GM12801 (cell line): ENCODE measurements around the gene COL5A3.

Experiments
- TF ChIP-seq, protein P1 (sequence below): IDR thresholded peaks from one replicate; pipeline ENCODE4 v1.5.1; 2011; ENCODE audit warnings: control low read depth; ENCODE audit not compliant: insufficient read length; ENCODE audit errors: extremely low read depth

The COL5A3 gene

DNA sequence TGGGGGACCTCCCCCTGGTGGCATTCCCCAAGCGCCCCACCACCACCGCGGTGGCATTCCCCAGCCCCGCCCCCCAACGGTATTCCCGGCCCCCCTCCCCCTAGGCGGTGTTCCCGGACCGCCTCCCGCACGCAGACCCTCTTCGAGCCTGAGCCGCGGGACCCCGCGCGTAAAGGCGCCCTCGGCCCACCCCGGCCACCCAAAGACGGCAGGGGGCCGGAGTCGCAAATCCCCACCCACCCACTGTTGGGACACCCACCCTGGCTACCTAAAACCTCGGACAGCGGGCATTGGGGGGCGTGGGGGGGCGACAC, 96.3 kb downstream of the COL5A3 start:
- TF ChIP-seq, protein P1, sequence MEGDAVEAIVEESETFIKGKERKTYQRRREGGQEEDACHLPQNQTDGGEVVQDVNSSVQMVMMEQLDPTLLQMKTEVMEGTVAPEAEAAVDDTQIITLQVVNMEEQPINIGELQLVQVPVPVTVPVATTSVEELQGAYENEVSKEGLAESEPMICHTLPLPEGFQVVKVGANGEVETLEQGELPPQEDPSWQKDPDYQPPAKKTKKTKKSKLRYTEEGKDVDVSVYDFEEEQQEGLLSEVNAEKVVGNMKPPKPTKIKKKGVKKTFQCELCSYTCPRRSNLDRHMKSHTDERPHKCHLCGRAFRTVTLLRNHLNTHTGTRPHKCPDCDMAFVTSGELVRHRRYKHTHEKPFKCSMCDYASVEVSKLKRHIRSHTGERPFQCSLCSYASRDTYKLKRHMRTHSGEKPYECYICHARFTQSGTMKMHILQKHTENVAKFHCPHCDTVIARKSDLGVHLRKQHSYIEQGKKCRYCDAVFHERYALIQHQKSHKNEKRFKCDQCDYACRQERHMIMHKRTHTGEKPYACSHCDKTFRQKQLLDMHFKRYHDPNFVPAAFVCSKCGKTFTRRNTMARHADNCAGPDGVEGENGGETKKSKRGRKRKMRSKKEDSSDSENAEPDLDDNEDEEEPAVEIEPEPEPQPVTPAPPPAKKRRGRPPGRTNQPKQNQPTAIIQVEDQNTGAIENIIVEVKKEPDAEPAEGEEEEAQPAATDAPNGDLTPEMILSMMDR, result no peak

DNA sequence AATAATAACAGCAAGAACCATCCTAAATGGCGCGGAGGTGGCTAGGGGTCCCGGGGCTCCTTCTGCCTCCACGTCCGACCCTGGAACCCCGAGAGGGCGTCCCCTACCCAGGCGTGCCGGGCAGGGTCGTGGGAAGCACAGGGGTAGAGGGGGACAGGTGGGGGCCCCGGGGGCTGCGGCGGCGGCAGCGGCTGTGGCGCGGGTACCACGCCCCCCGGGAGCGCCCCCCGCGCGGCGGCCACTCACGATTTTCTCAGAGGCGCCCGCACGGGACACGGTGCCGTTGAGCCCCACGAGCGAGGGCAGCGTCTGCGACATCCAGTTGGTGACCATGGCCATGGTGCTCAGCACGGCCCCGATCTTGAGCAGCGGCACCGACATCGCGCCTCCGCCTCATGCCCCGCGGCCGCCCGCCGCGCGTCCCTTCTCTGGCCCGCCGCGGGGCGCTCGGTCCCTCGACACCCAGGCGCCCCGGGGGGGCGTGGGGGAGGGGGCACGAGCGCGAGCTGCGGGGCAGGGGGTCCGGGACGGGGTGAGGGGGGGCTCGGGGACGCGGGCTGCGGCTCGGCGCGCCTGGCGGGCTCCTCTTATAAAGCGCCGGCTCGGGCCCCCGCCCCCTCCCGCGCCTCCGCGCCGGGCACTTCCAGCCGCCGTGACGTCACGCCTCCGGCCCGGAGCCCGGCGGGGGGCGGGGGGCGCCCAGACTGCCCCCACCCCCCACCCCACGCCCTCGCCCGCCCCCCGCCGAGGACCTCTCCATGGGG, 96.9 kb downstream of the COL5A3 start:
- TF ChIP-seq, protein P1, result no peak

DNA sequence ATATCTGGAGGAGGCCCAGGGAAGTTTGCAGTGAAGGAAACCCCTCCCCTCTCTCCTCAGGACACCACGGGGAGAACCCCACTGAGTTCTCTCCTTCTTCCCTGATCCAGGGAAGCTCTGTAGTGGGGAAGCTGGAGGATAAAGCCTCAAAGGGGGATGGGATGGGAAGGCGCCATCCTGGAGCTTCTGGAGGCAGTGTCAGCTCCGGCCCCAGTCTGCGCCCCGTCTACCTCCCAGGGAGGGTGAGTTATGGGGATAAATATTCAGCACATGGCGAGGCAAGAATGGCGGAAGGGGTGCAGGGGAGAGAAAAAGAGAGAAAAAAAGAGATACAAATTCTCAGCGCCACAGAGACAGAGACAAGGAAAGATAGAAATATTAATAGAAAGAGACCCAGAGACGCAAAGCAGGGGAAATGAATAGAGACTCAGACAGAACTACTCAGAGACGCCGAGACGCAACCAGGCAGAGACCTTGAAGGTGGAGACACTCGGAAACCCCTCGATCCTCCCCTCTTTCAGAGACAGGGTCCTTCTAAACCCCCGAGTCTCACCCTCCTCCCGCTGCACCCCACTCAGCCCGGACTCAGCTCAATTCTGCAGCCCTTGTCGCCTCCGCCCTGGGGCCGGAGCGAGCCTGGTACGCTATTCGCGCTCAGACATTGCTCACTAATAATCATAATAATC, 97.6 kb downstream of the COL5A3 start:
- TF ChIP-seq, protein P1, result no peak

DNA sequence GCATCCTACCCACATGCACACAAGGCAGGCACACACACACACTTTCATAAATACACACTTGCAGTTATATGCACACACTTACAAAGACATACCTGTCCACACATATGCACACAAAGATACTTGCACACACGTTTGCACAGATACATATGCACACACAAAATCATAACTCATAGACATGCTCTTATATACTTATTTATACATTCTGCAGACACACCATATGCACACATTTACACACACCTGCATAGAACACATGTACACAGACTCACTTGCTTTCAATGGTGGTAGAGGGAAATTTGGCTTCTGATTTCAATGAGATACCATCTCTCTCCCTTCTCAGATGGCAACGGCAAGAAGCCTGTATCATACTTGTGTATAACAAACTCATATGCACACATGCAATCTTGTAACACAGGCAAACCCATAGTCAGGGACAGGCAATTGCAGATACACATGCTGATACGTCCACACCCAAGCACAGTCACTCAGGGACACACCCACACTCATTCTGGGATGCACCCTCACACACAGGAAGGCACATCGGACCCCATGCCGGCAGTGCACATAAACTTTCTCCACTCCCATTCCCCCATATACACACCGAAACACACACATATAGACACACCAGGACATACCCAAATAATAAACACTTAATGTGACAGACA, 98.6 kb downstream of the COL5A3 start:
- TF ChIP-seq, protein P1, result no peak

DNA sequence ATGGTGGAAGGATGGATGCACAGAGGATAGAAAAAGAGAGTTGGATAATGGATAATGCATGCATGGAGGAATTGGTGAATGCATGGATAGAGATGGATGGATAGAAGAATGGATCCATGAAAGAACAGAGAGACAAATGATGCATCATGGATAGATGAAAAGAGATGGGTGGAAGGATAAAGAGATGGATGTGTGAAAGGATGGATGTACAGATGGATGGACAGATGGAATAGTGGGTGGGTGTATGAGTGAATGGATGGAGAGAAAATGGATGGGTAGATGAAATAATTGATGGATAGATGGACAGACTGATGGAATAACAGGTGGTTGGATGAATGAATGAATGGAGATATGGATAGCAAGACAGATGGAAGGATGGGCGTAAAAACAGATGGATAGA, 99.7 kb downstream of the COL5A3 start:
- TF ChIP-seq, protein P1, result no peak
